IPS-18a (cell line): ENCODE data around the gene GDPD3.

Experiments
- H3K27ac ChIP-seq: one replicate; pipeline ENCODE4 v1.5.1; 2013; ENCODE audit warnings: low read length
- H3K27me3 ChIP-seq: one replicate; pipeline ENCODE4 v1.6.1; 2013; ENCODE audit warnings: mild to moderate bottlenecking, low read length; ENCODE audit not compliant: control insufficient read depth, insufficient read depth
- H3K36me3 ChIP-seq: one replicate; pipeline ENCODE4 v1.6.1; 2013; ENCODE audit warnings: low read depth, low read length; ENCODE audit not compliant: control insufficient read depth
- H3K4me1 ChIP-seq: one replicate; pipeline ENCODE4 v1.6.1; 2013; ENCODE audit warnings: low read depth, low read length; ENCODE audit not compliant: control insufficient read depth
- H3K4me3 ChIP-seq: one replicate; pipeline ENCODE4 v1.5.1; 2013; ENCODE audit warnings: low read length
- H3K9ac ChIP-seq: one replicate; pipeline ENCODE4 v1.6.1; 2013; ENCODE audit warnings: mild to moderate bottlenecking, low read length, moderate library complexity
- H3K9me3 ChIP-seq: one replicate; pipeline ENCODE4 v1.6.1; 2013; ENCODE audit warnings: low read depth, low read length; ENCODE audit not compliant: control insufficient read depth

The GDPD3 gene

GRCh38 chr16:30060836-30061554 is 52.3 kb downstream of the GDPD3 start:
- no peak overlapping the region for H3K27ac ChIP-seq
- H3K9ac ChIP-seq = no peak overlapping the region
- H3K4me3 ChIP-seq = no peak overlapping the region

GRCh38 chr16:30060346-30060745 is 53.0 kb downstream of the GDPD3 start:
- H3K9me3 ChIP-seq = no peaks in the 10 kb centered on the region
- no peak overlapping the region for H3K9ac ChIP-seq
- no peak overlapping the region for H3K4me3 ChIP-seq
- peaks cover 10% of the 10 kb centered on the region for H3K4me1 ChIP-seq
- no peak overlapping the region for H3K27ac ChIP-seq
- no peaks in the 10 kb centered on the region for H3K36me3 ChIP-seq
- no peaks in the 10 kb centered on the region for H3K27me3 ChIP-seq

More at GRCh38 chr16:30060836-30061554, 52.3 kb downstream of the GDPD3 start:
- Histone ChIP-seq H3K4me1 (peaks cover 10% of the 10 kb centered on the region), H3K27me3 (no peaks in the 10 kb centered on the region), H3K36me3 (no peaks in the 10 kb centered on the region), H3K9me3 (no peaks in the 10 kb centered on the region)

GRCh38 chr16:30054959-30055553 is 58.3 kb downstream of the GDPD3 start:
- Histone ChIP-seq H3K9ac (no peak overlapping the region), H3K4me1 (peaks cover 3% of the 10 kb centered on the region), H3K27ac (no peak overlapping the region), H3K27me3 (no peaks in the 10 kb centered on the region), H3K9me3 (no peaks in the 10 kb centered on the region), H3K36me3 (no peaks in the 10 kb centered on the region), H3K4me3 (no peak overlapping the region)
